BLaER1 treated with 17β-estradiol and CSF1 and Interleukin-3, amounts not matched to agents 10 nM and 100 nM (cell line): ENCODE results near the gene PDPK1.

Source experiments
- H3K27ac ChIP-seq, 11 experiments: shearing (Covaris generic); formaldehyde crosslinking; 2 replicates each; pipeline ENCODE4 v1.8.1; 2022
- H3K27me3 ChIP-seq, 11 experiments: shearing (Covaris generic); formaldehyde crosslinking; 2 replicates each; pipeline ENCODE4 v1.8.1; 2022
- H3K36me3 ChIP-seq, 11 experiments: shearing (Covaris generic); formaldehyde crosslinking; 2 replicates each; pipeline ENCODE4 v1.8.1; 2022
- H3K4me1 ChIP-seq, 10 experiments: shearing (Covaris generic); formaldehyde crosslinking; 2 replicates each; pipeline ENCODE4 v1.8.1; 2022
- H3K4me2 ChIP-seq, 11 experiments: shearing (Covaris generic); formaldehyde crosslinking; 2 replicates each; pipeline ENCODE4 v1.8.1; 2022
- H3K4me3 ChIP-seq, 10 experiments: shearing (Covaris generic); formaldehyde crosslinking; 2 replicates each; pipeline ENCODE4 v1.8.1; 2022
- H3K9ac ChIP-seq, 11 experiments: shearing (Covaris generic); formaldehyde crosslinking; 2 replicates each; pipeline ENCODE4 v1.8.1; 2022
- H3K9me3 ChIP-seq, 11 experiments: shearing (Covaris generic); formaldehyde crosslinking; replicated peaks in 1 of 11; 2 replicates each; pipeline ENCODE4 v1.8.1; 2022
- H4K20me1 ChIP-seq, 11 experiments: shearing (Covaris generic); formaldehyde crosslinking; 2 replicates each; pipeline ENCODE4 v1.8.1; 2022
- Cebpa-rat ChIP-seq, 11 experiments: shearing (Covaris generic); IDR thresholded peaks; 2 replicates each; pipeline ENCODE4 v1.8.1; 2022

Gene PDPK1

GRCh38 chr16:2500918-2501750 is 36.7 kb upstream of the PDPK1 start:
- Histone ChIP-seq H3K4me1 (peaks cover 43 to 60% (median 54%) of the 10 kb centered on the region in 10 experiments), H3K4me2 (peak overlapping the region; percentile 13 to 88 (median 41); a peak in 17 of 22 replicates), H3K9me3 (no peaks in the 10 kb centered on the region), H3K27me3 (no peaks in the 10 kb centered on the region), H3K36me3 (peaks cover 10 to 72% (median 59%) of the 10 kb centered on the region in 11 experiments), H3K27ac (no peak overlapping the region), H3K4me3 (no peak overlapping the region), H3K9ac (peak overlapping the region in 8 of 11 experiments; percentile 8 to 46 (median 31); a peak in 10 of 22 replicates), H4K20me1 (peaks cover 5 to 93% (median 68%) of the 10 kb centered on the region in 11 experiments; a peak in 21 of 22 replicates)
- no peak for TF ChIP-seq Cebpa-rat (IDR thresholded peaks at IDR 0.05)

- H3K9ac ChIP-seq, result peak overlapping the region in 9 of 11 experiments; percentile 4 to 46 (median 28); a peak in 11 of 22 replicates
- no peaks in the 10 kb centered on the region for H3K27me3 ChIP-seq
- peak overlapping the region; percentile 13 to 88 (median 41); a peak in 17 of 22 replicates for H3K4me2 ChIP-seq
- no peak overlapping the region for H3K27ac ChIP-seq
- H3K4me1 ChIP-seq, result peaks cover 40 to 57% (median 51%) of the 10 kb centered on the region in 10 experiments
- no peak overlapping the region for H3K4me3 ChIP-seq
- TF ChIP-seq Cebpa-rat (IDR thresholded peaks at IDR 0.05), result no peak
- peaks cover 0 to 64% (median 49%) of the 10 kb centered on the region in 11 experiments; a peak in 21 of 22 replicates for H3K36me3 ChIP-seq
- peaks cover 5 to 90% (median 61%) of the 10 kb centered on the region in 11 experiments; a peak in 21 of 22 replicates for H4K20me1 ChIP-seq
- no peaks in the 10 kb centered on the region for H3K9me3 ChIP-seq
These were observed 35.6 kb upstream of the PDPK1 start for GRCh38 chr16:2501946-2502895.

GRCh38 chr16:2505695-2506094 is 32.1 kb upstream of the PDPK1 start:
- H3K36me3 ChIP-seq, result peaks cover 0 to 34% (median 18%) of the 10 kb centered on the region in 11 experiments; a peak in 15 of 22 replicates
- no peaks in the 10 kb centered on the region for H3K9me3 ChIP-seq
- TF ChIP-seq Cebpa-rat (IDR thresholded peaks at IDR 0.05), result no peak
- H3K27me3 ChIP-seq, result no peaks in the 10 kb centered on the region
- peaks cover 0 to 78% (median 38%) of the 10 kb centered on the region in 11 experiments; a peak in 20 of 22 replicates for H4K20me1 ChIP-seq
- peaks cover 40 to 73% (median 55%) of the 10 kb centered on the region in 10 experiments for H3K4me1 ChIP-seq
- 0 out of 22 replicates have a peak overlapping the region, but pooled peaks of 2 of the 11 experiments have one; percentile 31 to 33 for H3K9ac ChIP-seq
- no peak overlapping the region for H3K4me2 ChIP-seq
- H3K27ac ChIP-seq, result no peak overlapping the region
- no peak overlapping the region for H3K4me3 ChIP-seq

GRCh38 chr16:2507052-2507659 is 30.7 kb upstream of the PDPK1 start:
- no peak for TF ChIP-seq Cebpa-rat (IDR thresholded peaks at IDR 0.05)
- H3K4me2 ChIP-seq, result peak overlapping the region in 10 of 11 experiments; percentile 39 to 96 (median 52); a peak in 20 of 22 replicates
- H3K9ac ChIP-seq, result peak overlapping the region; percentile 11 to 76 (median 39); a peak in 16 of 22 replicates

GRCh38 chr16:2507665-2508064 is 30.2 kb upstream of the PDPK1 start:
- no peaks in the 10 kb centered on the region for H3K9me3 ChIP-seq
- peak overlapping the region in 1 of 10 experiments; percentile 12; a peak in 1 of 20 replicates for H3K4me3 ChIP-seq
- peak overlapping the region in 10 of 11 experiments; percentile 39 to 96 (median 52); a peak in 17 of 22 replicates for H3K4me2 ChIP-seq
- peaks cover 0 to 58% (median 19%) of the 10 kb centered on the region in 11 experiments; a peak in 16 of 22 replicates for H4K20me1 ChIP-seq
- H3K27ac ChIP-seq, result peak overlapping the region in 10 of 11 experiments; percentile 4 to 76 (median 45); a peak in 12 of 22 replicates
- peaks cover 0 to 20% (median 4%) of the 10 kb centered on the region in 11 experiments; a peak in 12 of 22 replicates for H3K36me3 ChIP-seq
- H3K27me3 ChIP-seq, result no peaks in the 10 kb centered on the region
- peak overlapping the region in 10 of 11 experiments; percentile 11 to 76 (median 41); a peak in 11 of 22 replicates for H3K9ac ChIP-seq
- no peak for TF ChIP-seq Cebpa-rat (IDR thresholded peaks at IDR 0.05)
- H3K4me1 ChIP-seq, result peaks cover 34 to 79% (median 54%) of the 10 kb centered on the region in 10 experiments

More at GRCh38 chr16:2507052-2507659, 30.7 kb upstream of the PDPK1 start:
- Histone ChIP-seq H3K4me1 (peaks cover 32 to 79% (median 54%) of the 10 kb centered on the region in 10 experiments), H3K27ac (peak overlapping the region in 10 of 11 experiments; percentile 4 to 76 (median 45); a peak in 14 of 22 replicates), H4K20me1 (peaks cover 0 to 63% (median 24%) of the 10 kb centered on the region in 11 experiments; a peak in 17 of 22 replicates), H3K9me3 (no peaks in the 10 kb centered on the region), H3K36me3 (peaks cover 0 to 25% (median 9%) of the 10 kb centered on the region in 11 experiments; a peak in 14 of 22 replicates), H3K4me3 (peak overlapping the region in 1 of 10 experiments; percentile 12; a peak in 2 of 20 replicates), H3K27me3 (no peaks in the 10 kb centered on the region)

- H3K36me3 ChIP-seq, result peaks cover 0 to 15% (median 0%) of the 10 kb centered on the region in 11 experiments; a peak in 5 of 22 replicates
- no peaks in the 10 kb centered on the region for H3K27me3 ChIP-seq
- H3K9ac ChIP-seq, result peak overlapping the region in 4 of 11 experiments; percentile 8 to 60 (median 32); a peak in 3 of 22 replicates
- peak overlapping the region in 7 of 11 experiments; percentile 32 to 96 (median 66); a peak in 10 of 22 replicates for H3K4me2 ChIP-seq
- peaks cover 0 to 48% (median 16%) of the 10 kb centered on the region in 11 experiments; a peak in 12 of 22 replicates for H4K20me1 ChIP-seq
- TF ChIP-seq Cebpa-rat (IDR thresholded peaks at IDR 0.05), result no peak
- H3K4me3 ChIP-seq, result no peak overlapping the region
- 0 out of 22 replicates have a peak overlapping the region, but pooled peaks of 1 of the 11 experiments have one; percentile 46 for H3K27ac ChIP-seq
- H3K9me3 ChIP-seq, result no peaks in the 10 kb centered on the region
- H3K4me1 ChIP-seq, result peaks cover 42 to 76% (median 59%) of the 10 kb centered on the region in 10 experiments
These were observed 29.0 kb upstream of the PDPK1 start for GRCh38 chr16:2508722-2509400.

- Histone ChIP-seq H3K4me2 (peak overlapping the region in 2 of 11 experiments; percentile 10 to 97; a peak in 2 of 22 replicates), H3K4me3 (no peak overlapping the region), H4K20me1 (peaks cover 19 to 65% (median 35%) of the 10 kb centered on the region in 11 experiments), H3K27me3 (no peaks in the 10 kb centered on the region), H3K36me3 (peaks cover 0 to 17% (median under 1%) of the 10 kb centered on the region in 11 experiments; a peak in 4 of 22 replicates), H3K9me3 (no peaks in the 10 kb centered on the region), H3K9ac (no peak overlapping the region; a peak in 2 of 22 replicates), H3K4me1 (peaks cover 57 to 81% (median 74%) of the 10 kb centered on the region in 10 experiments), H3K27ac (no peak overlapping the region)
- no peak for TF ChIP-seq Cebpa-rat (IDR thresholded peaks at IDR 0.05)
These were observed 26.6 kb upstream of the PDPK1 start for GRCh38 chr16:2511128-2511800.
